NB4 (cell line): ENCODE results near the gene KPNA2.

ENCODE experiments used
- POLR2A ChIP-seq: IDR thresholded peaks from 2 replicates; pipeline ENCODE4 v1.6.1; 2011; ENCODE audit warnings: mild to moderate bottlenecking; ENCODE audit not compliant: insufficient read length; ENCODE audit errors: extremely low read depth
- TF ChIP-seq, protein P1 (sequence below): IDR thresholded peaks from one replicate; pipeline ENCODE4 v1.5.1; 2012; ENCODE audit warnings: low read depth, low read length
- TF ChIP-seq, protein P2 (sequence below): IDR thresholded peaks from 2 replicates; pipeline ENCODE4 v1.6.1; 2011; ENCODE audit warnings: low read depth, low read length

DNA sequence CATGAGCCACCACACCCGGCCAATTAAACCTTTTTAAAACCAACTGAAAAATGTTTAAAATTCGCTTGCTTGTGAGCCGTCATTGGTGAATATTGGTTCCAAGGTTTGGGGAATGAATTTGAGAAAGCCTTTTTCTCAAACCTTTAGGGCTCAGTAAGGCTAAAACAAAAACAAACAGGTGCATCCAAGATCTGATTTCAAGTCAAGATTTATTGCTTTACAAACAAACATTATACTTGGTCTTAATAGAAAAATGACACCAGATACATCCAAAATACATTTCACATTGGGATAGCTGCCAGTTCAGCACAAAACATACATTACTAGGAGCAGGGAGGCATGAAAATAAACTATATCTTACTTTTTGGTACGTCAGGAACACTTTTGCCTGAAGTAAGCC is 44.6 kb upstream of the KPNA2 start:
- TF ChIP-seq, protein P1, sequence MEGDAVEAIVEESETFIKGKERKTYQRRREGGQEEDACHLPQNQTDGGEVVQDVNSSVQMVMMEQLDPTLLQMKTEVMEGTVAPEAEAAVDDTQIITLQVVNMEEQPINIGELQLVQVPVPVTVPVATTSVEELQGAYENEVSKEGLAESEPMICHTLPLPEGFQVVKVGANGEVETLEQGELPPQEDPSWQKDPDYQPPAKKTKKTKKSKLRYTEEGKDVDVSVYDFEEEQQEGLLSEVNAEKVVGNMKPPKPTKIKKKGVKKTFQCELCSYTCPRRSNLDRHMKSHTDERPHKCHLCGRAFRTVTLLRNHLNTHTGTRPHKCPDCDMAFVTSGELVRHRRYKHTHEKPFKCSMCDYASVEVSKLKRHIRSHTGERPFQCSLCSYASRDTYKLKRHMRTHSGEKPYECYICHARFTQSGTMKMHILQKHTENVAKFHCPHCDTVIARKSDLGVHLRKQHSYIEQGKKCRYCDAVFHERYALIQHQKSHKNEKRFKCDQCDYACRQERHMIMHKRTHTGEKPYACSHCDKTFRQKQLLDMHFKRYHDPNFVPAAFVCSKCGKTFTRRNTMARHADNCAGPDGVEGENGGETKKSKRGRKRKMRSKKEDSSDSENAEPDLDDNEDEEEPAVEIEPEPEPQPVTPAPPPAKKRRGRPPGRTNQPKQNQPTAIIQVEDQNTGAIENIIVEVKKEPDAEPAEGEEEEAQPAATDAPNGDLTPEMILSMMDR, result no peak
- TF ChIP-seq, protein P2, sequence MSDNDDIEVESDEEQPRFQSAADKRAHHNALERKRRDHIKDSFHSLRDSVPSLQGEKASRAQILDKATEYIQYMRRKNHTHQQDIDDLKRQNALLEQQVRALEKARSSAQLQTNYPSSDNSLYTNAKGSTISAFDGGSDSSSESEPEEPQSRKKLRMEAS, result no peak
- TF ChIP-seq POLR2A, result no peak
